HUES64 (cell line): Measurements from ENCODE around the gene DPPA5. TPM values are rescaled to one million over a fixed set of nuclear protein-coding genes. Genes with fewer than 3 reads are reported as not detected.
"Not testable (repeated sequence)": the region's sequence is repeated elsewhere in the genome, so short reads cannot be mapped to it uniquely, and the experiment has no call there.

ENCODE experiments used
- H3K27ac ChIP-seq: 2 replicates; pipeline ENCODE4 v1.7.0; 2013; ENCODE audit warnings: low read depth, low read length, inconsistent platforms
- H3K27me3 ChIP-seq: 2 replicates; pipeline ENCODE4 v1.6.1; 2013; ENCODE audit warnings: mild to moderate bottlenecking, low read length; ENCODE audit not compliant: insufficient read depth
- H3K36me3 ChIP-seq: 2 replicates; pipeline ENCODE4 v1.6.1; 2013; ENCODE audit warnings: mild to moderate bottlenecking, low read length; ENCODE audit not compliant: insufficient read depth
- H3K4me1 ChIP-seq: 2 replicates; pipeline ENCODE4 v1.6.1; 2013; ENCODE audit warnings: mild to moderate bottlenecking, low read length, moderate library complexity; ENCODE audit not compliant: insufficient read depth
- H3K4me3 ChIP-seq: 2 replicates; pipeline ENCODE4 v1.5.1; 2013; ENCODE audit warnings: mild to moderate bottlenecking, low read length, moderate library complexity
- H3K9ac ChIP-seq: 2 replicates; pipeline ENCODE4 v1.6.1; 2013; ENCODE audit warnings: mild to moderate bottlenecking, low read depth, low read length
- H3K9me3 ChIP-seq: 2 replicates; pipeline ENCODE4 v1.6.1; 2013; ENCODE audit warnings: low read depth, low read length; ENCODE audit not compliant: insufficient read depth
- WGBS: fragments of 150-250, 120-280 bp; methylation state at CpG from one replicate; pipeline ENCODE4 v1.1.7; 2013; ENCODE audit warnings: missing lambda C conversion rate; 5-methylcytosine and 5-hydroxymethylcytosine counted together
- polyA plus RNA-seq, 2 experiments: library from polyadenylated mRNA; stranded (reverse); fragments of 50-300 nt; gene quantifications; one replicate each; pipeline ENCODE4 v1.2.3, GENCODE V29; 2013

The DPPA5 gene, protein sequence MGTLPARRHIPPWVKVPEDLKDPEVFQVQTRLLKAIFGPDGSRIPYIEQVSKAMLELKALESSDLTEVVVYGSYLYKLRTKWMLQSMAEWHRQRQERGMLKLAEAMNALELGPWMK
- polyA plus RNA-seq (2013, experiment 1 of 2), result 0.35 TPM
- 1.0 TPM for polyA plus RNA-seq (2013, experiment 2 of 2)

DNA sequence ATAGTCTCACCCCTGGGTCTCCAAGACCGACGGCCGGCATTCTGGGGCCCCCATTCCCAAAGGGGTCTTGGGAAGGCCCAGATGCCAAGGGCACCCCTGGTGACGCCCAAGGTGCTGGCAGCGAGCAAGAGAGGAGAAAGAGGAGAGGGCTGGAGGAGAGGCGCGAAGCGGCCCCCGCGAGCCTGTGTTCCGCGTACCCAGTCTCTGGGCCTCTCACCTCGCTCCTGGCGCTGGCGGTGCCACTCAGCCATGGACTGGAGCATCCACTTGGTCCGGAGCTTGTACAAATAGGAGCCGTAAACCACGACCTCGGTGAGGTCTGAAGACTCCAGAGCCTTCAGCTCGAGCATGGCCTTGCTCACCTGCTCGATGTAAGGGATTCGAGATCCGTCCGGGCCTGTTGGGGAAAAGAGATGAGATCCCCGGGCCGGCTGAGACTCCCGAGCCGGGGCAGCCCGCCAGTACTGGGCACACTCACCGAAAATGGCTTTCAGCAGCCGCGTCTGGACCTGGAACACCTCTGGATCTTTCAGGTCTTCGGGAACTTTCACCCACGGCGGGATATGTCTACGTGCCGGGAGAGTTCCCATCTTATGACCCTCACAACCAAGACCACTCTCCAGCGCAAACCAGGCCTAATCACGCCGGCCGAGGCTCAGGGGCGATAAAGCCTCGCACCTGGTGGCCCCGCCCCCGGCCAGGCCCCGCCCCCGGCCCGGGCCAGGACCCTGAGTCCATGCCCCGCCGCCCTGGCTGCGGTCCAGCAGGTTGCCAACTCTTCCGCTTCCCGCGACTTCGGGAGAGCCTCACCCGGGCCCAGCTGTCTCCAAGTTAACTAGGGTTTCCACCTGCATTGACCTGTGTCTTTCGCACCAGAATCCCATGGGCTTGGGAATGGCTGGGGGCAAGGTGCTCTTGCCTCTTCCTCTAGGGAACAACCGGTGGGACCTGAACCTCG is at the start of gene DPPA5:
Gene DPPA5 (minus strand): TSS at position 641 of the 958 bp plus-strand sequence. CDS start 51 bp downstream, at position 590.
- Histone ChIP-seq H3K4me1 (peaks cover 22% of the 10 kb centered on the region; the same call in 1 of the 2 replicates), H3K9ac (no peak within 1 kb of the TSS), H3K27ac (no peak within 1 kb of the TSS), H3K9me3 (no peaks in the 10 kb centered on the region), H3K36me3 (no peaks in the 10 kb centered on the region), H3K4me3 (no peak within 1 kb of the TSS), H3K27me3 (no peaks in the 10 kb centered on the region)
- 96% methylated on average over 59 of the region's 59 CpGs for WGBS

DNA sequence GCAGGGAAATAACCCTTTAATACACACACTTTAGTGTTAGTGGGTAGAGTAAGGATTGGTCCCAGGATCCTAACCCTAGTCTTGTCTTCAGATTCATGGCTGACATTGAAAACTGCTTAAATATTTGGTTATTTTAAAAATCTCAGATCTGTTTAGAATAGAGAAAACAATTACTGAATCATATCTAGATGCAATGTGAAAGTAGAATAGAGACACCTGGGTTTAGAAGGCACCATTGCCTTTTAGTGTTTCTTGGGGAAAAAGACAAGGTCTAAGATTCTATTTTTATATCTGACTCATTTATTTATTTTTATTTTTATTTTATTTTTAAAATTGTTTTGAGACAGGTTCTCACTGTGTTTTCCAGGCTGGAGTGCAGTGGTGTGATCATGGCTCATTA is 46.6 kb upstream of the DPPA5 start:
- H3K36me3 ChIP-seq, result no peaks in the 10 kb centered on the region
- no peak overlapping the region for H3K27ac ChIP-seq
- H3K4me1 ChIP-seq, result no peaks in the 10 kb centered on the region
- no peaks in the 10 kb centered on the region for H3K9me3 ChIP-seq
- H3K27me3 ChIP-seq, result no peaks in the 10 kb centered on the region
- no peak overlapping the region for H3K9ac ChIP-seq
- H3K4me3 ChIP-seq, result no peak overlapping the region

DNA sequence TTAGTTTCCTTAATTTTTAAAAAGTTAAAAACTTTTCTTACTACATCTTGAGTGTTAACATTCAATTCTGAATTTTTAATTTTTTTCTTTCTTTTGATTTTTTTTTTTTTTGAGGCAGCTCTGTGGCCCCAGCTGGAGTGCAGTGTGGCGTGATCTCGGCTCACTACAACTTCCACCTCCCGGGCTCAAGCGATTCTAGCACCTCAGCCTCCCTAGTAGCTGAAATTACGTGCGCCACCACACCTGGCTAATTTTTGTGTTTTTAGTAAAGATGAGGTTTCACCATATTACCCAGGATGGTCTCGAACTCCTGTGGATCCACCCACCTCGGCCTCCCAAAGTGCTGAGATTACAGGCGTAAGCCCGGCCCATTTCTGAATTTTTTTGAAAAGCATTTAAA is 41.8 kb upstream of the DPPA5 start:
- no peaks in the 10 kb centered on the region for H3K27me3 ChIP-seq
- H3K27ac ChIP-seq, result no peak overlapping the region
- no peaks in the 10 kb centered on the region for H3K9me3 ChIP-seq
- H3K4me1 ChIP-seq, result no peaks in the 10 kb centered on the region
- H3K36me3 ChIP-seq, result no peaks in the 10 kb centered on the region
- no peak overlapping the region for H3K4me3 ChIP-seq
- H3K9ac ChIP-seq, result no peak overlapping the region
- WGBS, result 94% methylated on average over 10 of the region's 10 CpGs

DNA sequence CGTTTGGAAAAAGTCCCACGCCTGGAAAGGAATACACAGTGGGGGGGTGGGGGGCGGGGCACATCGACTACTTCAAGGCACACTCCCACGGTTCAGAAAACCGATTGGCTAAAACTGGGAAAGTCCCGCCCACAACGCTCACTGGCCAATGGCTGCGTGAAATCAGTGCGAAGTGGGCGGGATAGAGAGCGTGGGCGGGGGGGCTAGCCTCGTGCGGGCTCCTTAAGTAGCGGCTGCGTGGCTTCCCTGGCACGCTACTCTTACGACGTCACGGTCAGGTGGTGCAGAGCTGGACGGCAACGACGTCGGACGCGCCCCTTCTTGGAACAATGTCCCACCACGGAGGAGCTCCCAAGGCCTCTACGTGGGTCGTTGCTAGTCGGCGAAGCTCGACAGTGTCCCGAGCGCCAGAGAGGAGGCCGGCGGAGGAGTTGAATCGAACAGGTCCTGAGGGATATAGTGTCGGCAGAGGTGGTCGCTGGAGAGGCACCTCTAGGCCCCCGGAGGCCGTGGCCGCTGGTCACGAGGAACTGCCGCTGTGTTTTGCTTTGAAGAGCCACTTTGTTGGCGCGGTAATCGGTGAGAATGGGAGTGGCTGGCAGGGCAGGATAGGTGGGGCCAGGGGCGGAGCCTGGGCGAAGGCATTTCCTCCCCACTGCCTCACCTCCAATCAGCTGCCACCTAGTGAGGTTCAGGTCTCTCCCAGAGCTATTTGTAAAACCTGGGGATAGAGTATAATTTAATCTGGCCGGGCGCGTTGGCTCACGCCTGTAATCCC is 40.7 kb upstream of the DPPA5 start, which contains the start of gene DDX43:
Gene DDX43 (plus strand): TSS at position 252 of the 778 bp plus-strand sequence. CDS start 78 bp downstream, at position 330.
- Histone ChIP-seq H3K4me3 (no peak within 1 kb of the TSS), H3K36me3 (no peaks in the 10 kb centered on the region), H3K9ac (no peak within 1 kb of the TSS), H3K27me3 (no peaks in the 10 kb centered on the region), H3K27ac (no peak within 1 kb of the TSS), H3K9me3 (no peaks in the 10 kb centered on the region), H3K4me1 (peaks cover 6% of the 10 kb centered on the region; the same call in 1 of the 2 replicates)
- WGBS, result 97% methylated on average over 52 of the region's 54 CpGs

DNA sequence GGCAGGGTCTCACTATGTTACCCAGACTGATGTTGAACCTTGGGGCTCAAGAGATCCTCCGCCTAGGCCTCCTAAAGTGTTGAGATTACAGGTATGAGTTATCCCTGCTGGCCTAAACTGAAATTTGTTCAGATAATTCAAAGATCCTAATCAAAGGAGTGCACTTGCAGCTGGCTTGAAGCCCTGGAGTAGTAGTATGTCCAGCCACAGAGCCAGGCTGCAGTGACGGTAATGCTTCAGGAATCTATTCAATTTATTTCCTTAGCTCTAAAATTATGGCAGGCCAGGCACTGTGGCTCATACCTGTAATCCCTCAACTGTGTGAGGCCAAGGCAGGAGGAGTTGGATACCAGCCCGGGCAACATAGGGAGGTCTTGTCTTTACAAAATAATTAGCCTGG is 39.2 kb upstream of the DPPA5 start:
- Histone ChIP-seq H3K4me1 (peaks cover 11% of the 10 kb centered on the region), H3K36me3 (no peaks in the 10 kb centered on the region)
- WGBS, result 98% methylated on average over 3 of the region's 3 CpGs

DNA sequence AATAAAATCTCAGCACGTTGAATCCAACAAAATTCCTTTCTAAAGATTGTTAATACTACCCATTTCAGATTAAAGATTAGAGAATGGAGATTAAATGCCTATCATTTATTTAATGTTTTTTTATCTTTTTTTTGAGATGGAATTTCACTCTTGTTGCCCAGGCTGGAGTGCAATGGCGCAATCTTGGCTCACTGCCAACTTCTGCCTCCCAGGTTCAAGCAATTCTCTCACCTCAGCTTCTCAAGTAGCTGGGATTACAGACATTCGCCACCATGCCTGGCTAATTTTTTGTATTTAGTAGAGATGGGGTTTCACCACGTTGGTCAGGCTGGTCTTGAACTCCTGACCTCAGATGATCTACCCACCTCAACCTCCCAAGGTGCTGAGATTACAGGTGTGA is 38.1 kb upstream of the DPPA5 start:
- 89% methylated on average over 3 of the region's 4 CpGs for WGBS
- H3K36me3 ChIP-seq, H3K9ac ChIP-seq, H3K27ac ChIP-seq, H3K27me3 ChIP-seq, H3K4me3 ChIP-seq, H3K9me3 ChIP-seq: not testable (repeated sequence)
- peaks cover 14% of the 10 kb centered on the region for H3K4me1 ChIP-seq

More for the DNA sequence above, 39.2 kb upstream of the DPPA5 start:
- Histone ChIP-seq H3K27me3 (no peaks in the 10 kb centered on the region), H3K9me3 (no peaks in the 10 kb centered on the region), H3K4me3 (no peak overlapping the region), H3K9ac (no peak overlapping the region), H3K27ac (no peak overlapping the region)

DNA sequence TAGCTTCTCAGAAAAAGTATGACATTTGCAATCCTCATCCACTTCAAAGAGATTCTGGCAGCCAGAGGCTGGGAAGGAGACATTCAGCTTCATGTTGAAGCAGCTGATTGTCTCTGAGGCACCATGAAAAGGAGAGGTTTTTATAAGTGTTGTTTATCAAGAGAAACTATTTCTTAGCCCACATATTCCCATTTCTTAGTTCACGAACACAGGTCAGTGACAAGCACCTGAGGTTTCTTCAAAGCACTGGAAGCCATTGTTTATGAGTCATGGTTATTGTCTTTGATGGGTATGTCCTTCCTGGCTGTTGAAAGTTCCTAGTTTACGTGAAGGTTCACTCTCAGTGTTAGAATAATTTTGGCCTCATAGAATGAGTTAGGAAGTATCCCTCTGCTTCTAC is 37.6 kb upstream of the DPPA5 start:
- Histone ChIP-seq H3K9me3 (no peaks in the 10 kb centered on the region), H3K4me3 (no peak overlapping the region), H3K27ac (no peak overlapping the region), H3K9ac (no peak overlapping the region), H3K4me1 (peaks cover 14% of the 10 kb centered on the region), H3K27me3 (no peaks in the 10 kb centered on the region), H3K36me3 (no peaks in the 10 kb centered on the region)
- 94% methylated on average over 2 of the region's 2 CpGs for WGBS

DNA sequence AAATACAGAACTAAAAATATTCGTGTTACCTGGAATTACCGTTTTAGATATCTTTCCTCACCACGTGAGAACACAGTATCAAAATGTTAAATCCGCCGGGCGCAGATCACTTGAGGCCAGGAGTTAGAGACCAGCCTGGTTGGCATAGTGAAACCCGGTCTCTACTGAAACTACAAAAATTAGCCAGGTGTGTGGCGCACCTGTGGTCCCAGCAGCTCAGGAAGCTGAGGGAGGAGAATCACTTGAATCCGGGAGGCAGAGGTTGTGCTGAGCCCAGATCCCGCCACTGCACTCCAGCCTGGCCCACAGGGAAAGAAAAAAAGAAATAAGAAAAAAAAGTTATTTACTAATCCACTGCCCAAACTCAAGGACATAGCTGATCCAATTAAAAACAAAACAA is 35.8 kb upstream of the DPPA5 start:
- 88% methylated on average over 10 of the region's 10 CpGs for WGBS
- no peak overlapping the region for H3K9ac ChIP-seq

DNA sequence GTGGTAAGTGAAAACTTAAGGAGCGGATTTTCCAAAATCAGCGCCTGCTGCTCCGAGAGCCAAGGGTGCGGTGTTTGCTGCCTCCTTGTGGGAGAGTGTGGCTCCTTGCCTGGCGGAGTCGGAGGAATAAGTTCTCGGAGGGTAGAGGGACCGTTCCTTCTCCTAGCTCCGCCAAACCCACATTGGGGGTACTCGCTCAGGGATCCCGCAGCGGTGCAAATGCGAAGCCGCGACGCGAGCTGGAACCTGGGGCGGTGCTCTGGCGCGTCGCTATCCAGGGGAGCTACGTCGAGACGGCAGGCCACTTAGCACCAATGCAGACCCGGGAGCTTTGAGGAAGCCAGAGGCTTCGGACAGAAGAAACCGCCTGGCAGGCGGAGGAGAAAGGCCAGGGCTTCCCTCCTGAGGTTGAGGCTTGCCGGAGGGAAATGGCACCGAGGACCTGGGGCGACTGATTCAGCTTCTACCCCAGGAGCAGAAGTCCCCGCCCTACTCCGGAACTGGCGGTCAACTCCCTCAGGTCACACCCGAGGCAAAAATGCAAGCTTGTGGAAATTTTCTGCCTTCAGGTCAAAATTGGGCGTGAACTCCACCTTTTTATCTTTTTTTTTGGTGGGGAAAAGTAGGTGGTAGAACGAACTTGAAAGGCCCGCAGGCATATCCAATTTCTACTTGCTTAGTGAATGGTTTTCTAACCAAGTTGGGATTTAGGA is 34.9 kb upstream of the DPPA5 start:
- Histone ChIP-seq H3K36me3 (no peaks in the 10 kb centered on the region), H3K27ac (peak overlapping the region; percentile 48; the same call in 1 of the 2 replicates), H3K4me1 (peaks cover 14% of the 10 kb centered on the region), H3K27me3 (no peaks in the 10 kb centered on the region), H3K9me3 (no peaks in the 10 kb centered on the region), H3K4me3 (peak overlapping the region; percentile 57), H3K9ac (peak overlapping the region; percentile 69)
- 2% methylated on average over 38 of the region's 38 CpGs for WGBS

More for the DNA sequence above, 35.8 kb upstream of the DPPA5 start:
- no peaks in the 10 kb centered on the region for H3K36me3 ChIP-seq
- H3K4me3 ChIP-seq, result no peak overlapping the region
- no peak overlapping the region for H3K27ac ChIP-seq
- no peaks in the 10 kb centered on the region for H3K27me3 ChIP-seq
- H3K4me1 ChIP-seq, result peaks cover 14% of the 10 kb centered on the region
- no peaks in the 10 kb centered on the region for H3K9me3 ChIP-seq

DNA sequence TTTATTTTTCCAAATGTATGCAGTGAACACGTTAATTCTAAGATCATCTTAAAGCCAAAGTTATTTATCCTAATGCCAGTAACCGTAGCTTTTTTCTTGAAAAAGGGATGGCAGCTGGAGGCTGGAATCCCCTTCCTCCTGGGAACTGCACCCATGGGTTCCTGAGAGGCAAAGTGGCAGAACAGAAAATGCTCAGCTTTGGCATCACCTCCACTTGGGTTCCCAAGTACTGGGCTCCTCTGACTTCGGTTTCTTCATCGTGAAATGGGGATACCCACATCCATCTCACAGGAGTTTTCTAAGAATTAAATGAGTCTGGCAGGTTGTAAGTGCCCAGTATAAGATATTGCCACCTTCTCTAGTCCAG is 34.3 kb upstream of the DPPA5 start:
- H3K4me3 ChIP-seq, result peak overlapping the region; percentile 57
- peaks cover 14% of the 10 kb centered on the region for H3K4me1 ChIP-seq
- no peaks in the 10 kb centered on the region for H3K27me3 ChIP-seq
- H3K27ac ChIP-seq, result no peak overlapping the region
- H3K9ac ChIP-seq, result peak overlapping the region; percentile 69; the same call in 1 of the 2 replicates
- no peaks in the 10 kb centered on the region for H3K36me3 ChIP-seq
- WGBS, result 43% methylated on average over 4 of the region's 4 CpGs
- no peaks in the 10 kb centered on the region for H3K9me3 ChIP-seq
